ENCODE results near the gene GRM1. TPM values are rescaled to one million over a fixed set of nuclear protein-coding genes. Genes with fewer than 3 reads are reported as not detected.

The GRM1 gene
- total RNA-seq, 6 experiments from 2014 or later = not detected

- Mint-ChIP-seq H3K27me3 (ENCODE audit: insufficient read depth) (no peaks in the 10 kb centered on the region), H3K9me3 (peaks cover 31% of the 10 kb centered on the region), H3K36me3 (ENCODE audit: low read depth) (peaks cover 9% of the 10 kb centered on the region; the same call in 1 of the 2 replicates), H3K27ac (no peak overlapping the region), H3K4me1 (ENCODE audit: low read depth) (no peaks in the 10 kb centered on the region), H3K4me3 (no peak overlapping the region)
- no peak for TF ChIP-seq CTCF (IDR thresholded peaks at IDR 0.05)
- DNase-seq = no peak
These were observed 432.1 kb downstream of the GRM1 start for GRCh38 chr6:146460941-146461340.

GRCh38 chr6:146470091-146470770 is 441.4 kb downstream of the GRM1 start:
- no peak overlapping the region for H3K27ac Mint-ChIP-seq
- H3K36me3 Mint-ChIP-seq (ENCODE audit: low read depth) = no peaks in the 10 kb centered on the region
- no peak for DNase-seq
- peaks cover 11% of the 10 kb centered on the region; the same call in 1 of the 2 replicates for H3K9me3 Mint-ChIP-seq
- no peak for TF ChIP-seq CTCF (IDR thresholded peaks at IDR 0.05)
- H3K4me3 Mint-ChIP-seq = no peak overlapping the region
- no peaks in the 10 kb centered on the region; the same call in 1 of the 2 replicates for H3K27me3 Mint-ChIP-seq (ENCODE audit: insufficient read depth)
- H3K4me1 Mint-ChIP-seq (ENCODE audit: low read depth) = no peaks in the 10 kb centered on the region

GRCh38 chr6:146472918-146473317 is 444.1 kb downstream of the GRM1 start:
- Mint-ChIP-seq H3K27ac (no peak overlapping the region), H3K36me3 (ENCODE audit: low read depth) (no peaks in the 10 kb centered on the region)

GRCh38 chr6:146481527-146481926 is 452.7 kb downstream of the GRM1 start:
- Mint-ChIP-seq H3K27ac (no peak overlapping the region), H3K27me3 (ENCODE audit: insufficient read depth) (peaks cover 2% of the 10 kb centered on the region; the same call in 1 of the 2 replicates), H3K9me3 (peaks cover 24% of the 10 kb centered on the region), H3K4me1 (ENCODE audit: low read depth) (no peaks in the 10 kb centered on the region), H3K4me3 (no peak overlapping the region), H3K36me3 (ENCODE audit: low read depth) (no peaks in the 10 kb centered on the region)
- no peak for TF ChIP-seq CTCF (IDR thresholded peaks at IDR 0.05)
- DNase-seq = no peak

More at GRCh38 chr6:146472918-146473317, 444.1 kb downstream of the GRM1 start:
- H3K4me1 Mint-ChIP-seq (ENCODE audit: low read depth) = no peaks in the 10 kb centered on the region
- H3K9me3 Mint-ChIP-seq = peaks cover 18% of the 10 kb centered on the region
- TF ChIP-seq CTCF (IDR thresholded peaks at IDR 0.05) = no peak
- H3K4me3 Mint-ChIP-seq = no peak overlapping the region
- no peaks in the 10 kb centered on the region; the same call in 1 of the 2 replicates for H3K27me3 Mint-ChIP-seq (ENCODE audit: insufficient read depth)
- no peak for DNase-seq

- H3K36me3 Mint-ChIP-seq (ENCODE audit: low read depth) = no peaks in the 10 kb centered on the region
- no peak for DNase-seq
- TF ChIP-seq CTCF (IDR thresholded peaks at IDR 0.05) = no peak
- no peak overlapping the region for H3K4me3 Mint-ChIP-seq
- peaks cover 2% of the 10 kb centered on the region; the same call in 1 of the 2 replicates for H3K27me3 Mint-ChIP-seq (ENCODE audit: insufficient read depth)
- H3K4me1 Mint-ChIP-seq (ENCODE audit: low read depth) = no peaks in the 10 kb centered on the region
- peaks cover 26% of the 10 kb centered on the region for H3K9me3 Mint-ChIP-seq
- no peak overlapping the region for H3K27ac Mint-ChIP-seq
These were observed 455.5 kb downstream of the GRM1 start for GRCh38 chr6:146484411-146484810.

Other genes starting within 250 kb of the GRM1 start
- gene FBXO30, start 214.3 kb upstream of the GRM1 start, total RNA-seq (2021; fragmentation: NEBNext Ultra II Directional; extraction: Animal tissue kit (Norgen Biotek cat#: 25700)) = 10 to 100 TPM; 12.7 to 14.9 (median 13.9) TPM
- 1 to 10 TPM; 4.5 to 5.7 (median 5.2) TPM for gene SHPRH, start 64.7 kb upstream of the GRM1 start, total RNA-seq (2021; fragmentation: NEBNext Ultra II Directional; extraction: Animal tissue kit (Norgen Biotek cat#: 25700))

Data from HFFc6 (cell line).